AG04450 (cell line): Measurements from ENCODE around the gene HUNK. TPM values are rescaled to one million over a fixed set of nuclear protein-coding genes. Genes with fewer than 3 reads are reported as not detected.

Experiments used
- CTCF ChIA-PET: fragments of 300-600, 350-600 bp; formaldehyde crosslinking; extraction: SDS; loops from one replicate; lab custom pipeline; 2022; ENCODE audit warnings: antibody characterized with exemption, inconsistent platforms; lab: Charles Lee
- POLR2A ChIA-PET: fragments of 350-600 bp; formaldehyde crosslinking; extraction: SDS; loops from one replicate; lab custom pipeline; 2021; ENCODE audit warnings: antibody characterized with exemption, inconsistent platforms; lab: Yijun Ruan, JAX
- DNase-seq: peaks from one replicate; pipeline ENCODE4 v3.0.0-alpha.2; 2011; ENCODE audit warnings: low read depth, low spot score
- H3K27ac ChIP-seq: one replicate; pipeline ENCODE4 v1.5.1; 2012; ENCODE audit warnings: low read depth, low read length, control low read depth
- H3K27me3 ChIP-seq: one replicate; pipeline ENCODE4 v1.6.0; 2012; ENCODE audit warnings: low read length; ENCODE audit not compliant: control insufficient read depth, insufficient read depth
- H3K4me3 ChIP-seq: 2 replicates; pipeline ENCODE4 v1.5.1; 2011; ENCODE audit warnings: mild to moderate bottlenecking, low read depth, low read length, control low read depth
- H3K9me3 ChIP-seq: 2 replicates; pipeline ENCODE4 v1.5.1; 2012; ENCODE audit warnings: low read length; ENCODE audit not compliant: control insufficient read depth, insufficient read depth
- CTCF ChIP-seq: IDR thresholded peaks from 2 replicates; pipeline ENCODE4 v1.5.1; 2011; ENCODE audit warnings: low read depth, low read length, control low read depth, inconsistent platforms
- polyA plus RNA-seq: library from polyadenylated mRNA; depleted of rRNA; stranded (reverse); fragments of >200 nt; gene quantifications from 2 replicates; pipeline ENCODE4 v1.2.3, GENCODE V29; 2011

Gene HUNK
- polyA plus RNA-seq, 1 experiment: 0.48 TPM

GRCh38 chr21:32020564-32020963 lies 147.7 kb downstream of the HUNK start:
- Histone ChIP-seq H3K27me3 (no peaks in the 10 kb centered on the region), H3K4me3 (no peak overlapping the region), H3K27ac (no peak overlapping the region), H3K9me3 (no peaks in the 10 kb centered on the region; the same call in 1 of the 2 replicates)
- POLR2A ChIA-PET: no interaction called here
- DNase-seq: no peak
- no peak for TF ChIP-seq CTCF
- CTCF ChIA-PET: no interaction called here

GRCh38 chr21:32021319-32021994 lies 148.6 kb downstream of the HUNK start:
- Histone ChIP-seq H3K27ac (no peak overlapping the region), H3K9me3 (no peaks in the 10 kb centered on the region; the same call in 1 of the 2 replicates), H3K4me3 (no peak overlapping the region), H3K27me3 (no peaks in the 10 kb centered on the region)
- ChIA-PET POLR2A (no interaction called here), CTCF (no interaction called here)
- TF ChIP-seq CTCF: no peak
- DNase-seq: no peak

- TF ChIP-seq CTCF: no peak
- H3K9me3 ChIP-seq: no peaks in the 10 kb centered on the region; the same call in 1 of the 2 replicates
- H3K27me3 ChIP-seq: no peaks in the 10 kb centered on the region
- POLR2A ChIA-PET: no interaction called here
- DNase-seq: no peak
- CTCF ChIA-PET: no interaction called here
- no peak overlapping the region for H3K27ac ChIP-seq
- H3K4me3 ChIP-seq: no peak overlapping the region
Measured at GRCh38 chr21:32022146-32022545, 149.3 kb downstream of the HUNK start.

- no peak for DNase-seq
- peaks cover 10% of the 10 kb centered on the region for H3K9me3 ChIP-seq
- POLR2A ChIA-PET: no interaction called here
- no peak overlapping the region for H3K27ac ChIP-seq
- TF ChIP-seq CTCF: no peak
- H3K4me3 ChIP-seq: no peak overlapping the region
- CTCF ChIA-PET: no interaction called here
- H3K27me3 ChIP-seq: no peaks in the 10 kb centered on the region
Measured at GRCh38 chr21:32030146-32030652, 157.4 kb downstream of the HUNK start.

GRCh38 chr21:32034850-32035249 lies 162.0 kb downstream of the HUNK start:
- DNase-seq: no peak
- CTCF ChIA-PET: no interaction called here
- H3K27ac ChIP-seq: no peak overlapping the region
- POLR2A ChIA-PET: no interaction called here
- H3K4me3 ChIP-seq: no peak overlapping the region
- TF ChIP-seq CTCF: no peak
- peaks cover 6% of the 10 kb centered on the region for H3K9me3 ChIP-seq
- no peaks in the 10 kb centered on the region for H3K27me3 ChIP-seq
